ENCODE measurements around the gene SLC38A7.
"Not testable (repeated sequence)": the region's sequence is repeated elsewhere in the genome, so short reads cannot be mapped to it uniquely, and the experiment has no call there.

Gene SLC38A7

DNA sequence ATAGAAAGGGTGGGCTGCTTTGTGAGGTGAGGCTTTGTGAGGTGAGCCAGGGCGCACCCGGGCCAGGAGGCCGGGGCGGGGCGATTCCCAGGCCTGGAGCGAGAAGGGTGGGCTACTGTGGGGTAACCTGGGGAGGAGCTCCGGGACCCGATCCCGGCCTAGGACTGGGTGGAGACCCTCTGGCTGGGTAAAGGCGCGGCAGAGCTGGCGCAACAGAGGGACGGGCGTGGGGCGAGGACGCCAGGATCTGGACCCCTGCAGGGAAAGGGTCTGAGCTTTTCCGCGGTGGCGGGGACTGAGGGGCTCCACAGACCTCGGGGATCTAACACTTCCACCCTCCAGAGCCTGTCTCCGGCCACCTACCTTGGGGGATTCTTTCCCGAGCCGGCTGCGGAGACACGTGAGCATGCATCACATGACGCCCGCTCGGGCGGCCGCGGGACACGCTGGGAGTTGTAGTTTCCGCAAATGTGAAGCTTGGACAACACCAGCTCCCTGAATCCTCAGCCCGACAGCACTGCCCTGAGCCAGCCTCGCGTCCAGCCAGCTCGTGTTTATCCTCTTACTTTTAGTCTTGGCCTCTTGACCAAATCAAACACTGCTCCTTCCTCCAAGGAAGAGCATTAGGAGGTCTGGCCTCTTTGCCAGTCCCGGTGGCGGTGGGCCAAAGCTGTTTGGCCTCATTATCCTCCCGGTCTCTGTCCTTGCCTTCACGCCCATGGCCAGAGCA lies at the start of gene SLC38A7:
TSS of gene SLC38A7 (minus strand) at position 417 of the 730 bp plus-strand sequence. CDS start 4,644 bp downstream, outside the sequence.
- DNase-seq = peak; percentile 81

GRCh38 chr16:58733671-58734458 lies 49.3 kb upstream of the SLC38A7 start, which contains the start of gene GOT2:
Gene GOT2 (minus strand): TSS chr16:58734316. CDS start chr16:58734228, 88 bp downstream.
- peak; percentile 84 for DNase-seq

GRCh38 chr16:58733248-58733670 lies 48.7 kb upstream of the SLC38A7 start:
- DNase-seq = no peak

GRCh38 chr16:58732545-58733247 lies 48.1 kb upstream of the SLC38A7 start:
- no peak for DNase-seq

DNA sequence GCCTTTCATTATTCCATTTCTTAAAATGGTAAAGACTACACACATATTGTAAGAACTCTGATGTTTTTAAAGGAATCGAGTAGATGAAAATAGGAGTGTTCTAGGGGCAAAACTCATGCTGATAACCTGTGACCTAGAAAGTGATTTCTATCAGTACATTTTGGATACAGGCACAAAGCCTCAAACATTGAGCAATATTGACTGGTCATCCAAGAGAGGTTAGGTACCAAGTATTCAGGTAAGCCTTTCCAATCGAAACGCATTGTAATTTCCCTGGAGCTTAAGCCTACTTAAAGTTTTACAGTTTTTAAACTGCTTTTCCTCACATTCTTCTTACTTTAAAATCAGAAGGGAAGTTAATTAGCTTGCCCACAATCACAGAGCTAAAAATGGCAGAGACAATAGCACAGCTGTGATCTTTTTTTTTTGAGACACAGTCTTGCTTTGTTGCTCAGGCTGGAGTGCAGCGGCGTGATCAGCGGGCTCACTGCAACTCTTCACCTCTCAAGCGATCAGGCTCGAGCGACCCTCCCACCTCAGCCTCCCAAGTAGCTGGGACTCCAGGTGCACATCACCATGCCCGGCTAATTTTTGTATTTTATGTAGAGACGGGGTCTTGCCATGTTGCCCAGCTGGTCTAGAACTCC lies 46.3 kb upstream of the SLC38A7 start:
- no peak for DNase-seq

DNA sequence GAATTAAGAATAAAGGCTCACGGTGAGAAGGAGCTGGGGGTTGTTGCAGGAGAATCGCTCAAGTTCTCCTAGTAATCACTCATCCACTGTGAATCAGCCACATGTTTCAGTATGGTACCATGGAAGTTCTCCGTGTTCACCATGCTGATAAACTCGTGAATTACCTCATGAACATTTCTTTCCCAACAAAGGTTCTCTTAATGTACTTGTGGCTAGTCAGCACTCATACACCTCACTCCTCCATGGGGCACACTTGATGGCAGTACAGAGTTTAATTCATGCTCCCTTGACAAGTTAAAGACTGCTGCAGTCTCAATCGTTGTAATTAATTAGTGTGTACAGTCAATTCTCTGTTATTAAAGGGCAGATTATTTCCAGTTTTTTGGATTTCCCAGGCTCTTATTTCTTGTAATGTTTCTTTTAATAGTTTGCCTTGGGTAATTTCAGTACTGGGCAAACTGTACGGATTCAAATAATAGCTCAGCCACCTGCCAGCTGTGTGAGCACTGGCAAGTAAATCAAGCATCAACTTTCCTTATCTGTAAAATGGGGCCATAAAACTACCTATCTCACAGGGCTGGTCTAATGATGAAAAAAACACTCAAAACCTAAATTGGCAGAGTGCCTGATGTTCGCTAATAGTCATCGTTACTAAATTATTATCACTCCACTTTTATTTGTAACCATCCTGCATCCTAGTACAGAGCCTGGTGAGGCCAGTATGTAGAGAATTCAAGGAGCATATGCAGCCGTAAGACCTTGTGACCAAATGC lies 43.4 kb upstream of the SLC38A7 start:
- no peak for DNase-seq

DNA sequence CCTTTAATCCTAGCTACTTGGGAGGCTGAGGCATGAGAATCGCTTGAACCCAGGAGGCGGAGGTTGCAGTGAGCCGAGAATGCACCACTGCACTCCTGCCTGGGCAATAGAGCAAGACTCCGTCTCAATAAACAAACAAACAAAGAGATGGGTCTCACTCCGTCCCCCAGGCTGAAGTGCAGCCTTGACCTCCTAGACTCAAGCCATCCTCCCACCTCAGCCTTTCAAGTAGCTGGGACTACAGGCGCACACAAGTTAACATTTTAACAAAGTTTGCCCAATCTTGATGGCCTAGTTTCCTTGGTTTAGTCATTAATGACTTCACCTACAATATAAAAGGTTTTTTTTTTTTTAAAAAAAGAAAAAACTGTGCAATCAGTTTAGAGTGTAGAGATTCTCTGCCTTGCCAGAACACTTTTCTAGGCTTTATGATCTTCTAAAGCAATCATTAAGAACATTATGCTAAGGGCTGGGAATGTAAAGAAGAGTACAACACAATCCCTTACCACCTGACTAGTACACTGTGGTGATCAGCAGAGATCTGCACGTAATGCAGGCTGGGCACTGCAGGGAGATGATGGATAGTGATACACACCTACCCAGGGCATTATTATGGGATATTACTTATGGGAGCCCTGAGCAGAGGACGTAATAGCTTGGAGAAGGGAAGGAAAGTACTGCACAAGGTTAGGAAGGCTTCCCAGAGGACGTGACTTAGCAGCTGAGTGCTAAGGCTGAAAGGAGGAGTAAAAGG lies 42.6 kb upstream of the SLC38A7 start:
- no peak for DNase-seq

- no peak for DNase-seq
Measured at GRCh38 chr16:58723109-58723508, 38.5 kb upstream of the SLC38A7 start.

GRCh38 chr16:58717994-58718393 lies 33.4 kb upstream of the SLC38A7 start:
- DNase-seq = no peak

- DNase-seq = no peak
Measured at GRCh38 chr16:58716468-58716867, 31.9 kb upstream of the SLC38A7 start.

DNA sequence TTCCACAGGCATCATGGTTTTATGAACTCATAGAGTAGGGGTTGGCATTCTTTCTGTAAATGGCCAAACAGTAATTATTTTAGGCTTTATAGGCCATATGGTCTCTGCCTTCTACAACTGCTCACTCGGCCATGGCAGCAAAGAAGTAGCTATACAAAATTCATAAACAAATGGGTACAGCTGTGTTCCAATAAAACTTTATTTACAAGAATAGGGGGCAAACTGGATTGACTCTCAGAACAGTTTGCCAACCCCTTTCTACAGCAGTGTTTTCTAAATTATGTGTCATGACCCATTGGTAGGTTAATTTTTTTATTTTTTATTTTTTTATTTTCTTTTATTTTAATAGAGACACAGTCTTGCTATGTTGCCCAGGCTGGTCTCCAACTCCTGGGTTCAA lies 29.2 kb upstream of the SLC38A7 start:
- no peak for DNase-seq

DNA sequence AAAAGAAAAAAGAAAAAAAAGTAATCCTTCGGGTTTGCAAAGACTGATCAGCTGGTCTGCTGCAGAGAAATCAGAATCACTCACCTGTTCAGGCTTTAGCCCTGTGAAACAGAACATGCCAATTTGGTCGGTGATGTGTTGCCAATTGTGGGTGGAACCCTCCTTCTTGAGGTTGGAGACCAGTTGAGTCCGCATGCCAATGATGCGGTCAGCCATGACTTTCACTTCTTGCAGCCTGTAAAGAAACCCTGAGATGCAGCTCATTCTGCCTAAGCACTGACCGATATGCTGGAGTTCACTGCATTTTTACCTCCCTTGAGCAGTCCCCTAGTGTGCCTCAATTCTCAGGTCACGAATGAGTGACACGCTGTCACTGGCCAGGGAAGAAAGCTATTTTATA lies 24.8 kb upstream of the SLC38A7 start:
- DNase-seq = no peak

GRCh38 chr16:58699151-58699550 lies 14.6 kb upstream of the SLC38A7 start:
- no peak for DNase-seq

- no peak for DNase-seq
Measured at GRCh38 chr16:58695368-58695767, 10.8 kb upstream of the SLC38A7 start.

GRCh38 chr16:58692450-58692849 lies 7.9 kb upstream of the SLC38A7 start:
- no peak for DNase-seq

DNA sequence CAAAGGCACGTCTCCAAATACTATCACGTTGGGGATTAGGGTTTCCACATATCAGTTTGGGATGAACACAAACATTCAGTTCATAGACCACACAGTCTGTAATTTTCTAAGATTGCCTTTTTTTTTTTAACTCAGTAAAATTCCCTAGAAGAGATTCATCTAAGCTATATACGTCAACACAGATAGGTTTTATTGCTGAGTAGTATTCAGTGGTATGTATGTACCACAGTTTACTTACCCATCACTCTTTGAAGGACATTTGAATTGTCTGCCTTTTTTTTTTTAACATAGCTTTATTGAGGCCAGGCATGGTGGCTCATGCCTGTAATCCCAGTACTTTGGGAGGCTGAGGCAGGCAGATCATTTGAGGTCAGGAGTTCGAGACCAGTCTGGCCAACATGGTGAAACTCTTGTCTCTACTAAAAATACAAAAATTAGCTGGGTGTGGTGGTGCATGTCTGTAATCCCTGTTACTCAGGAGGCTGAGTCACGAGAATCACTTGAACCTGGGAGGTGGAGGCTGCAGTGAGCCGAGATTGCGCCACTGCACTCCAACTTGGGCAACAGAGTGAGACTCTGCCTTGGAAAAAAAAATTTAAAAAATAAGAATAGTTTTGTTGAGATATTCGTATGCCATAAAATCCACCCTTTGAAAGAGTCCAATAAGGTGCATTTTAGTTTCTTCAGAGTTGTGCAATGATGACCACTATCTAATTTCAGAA lies 2.6 kb upstream of the SLC38A7 start:
- not testable (repeated sequence) for DNase-seq

- DNase-seq = no peak
Measured at GRCh38 chr16:58685084-58685449, 497 bp upstream of the SLC38A7 start.

DNA sequence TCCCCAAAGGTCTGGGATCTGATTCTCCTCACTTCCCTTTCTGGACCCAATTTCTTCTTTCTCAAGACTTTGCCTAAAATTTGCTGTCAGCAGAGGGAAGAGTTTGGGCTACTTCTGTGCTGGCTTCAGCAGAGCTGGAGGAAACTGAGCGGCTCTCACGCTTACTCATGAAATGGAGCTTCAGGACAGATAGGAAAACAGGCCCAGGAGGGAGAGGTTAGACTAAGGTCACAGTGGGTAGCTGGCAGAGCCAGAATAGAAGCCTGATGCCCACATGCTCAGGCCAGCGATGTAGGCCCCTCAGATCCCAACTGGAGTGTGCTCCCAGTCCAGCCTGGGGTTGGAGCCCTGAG lies 593 bp downstream of the SLC38A7 start:
- DNase-seq = no peak

DNA sequence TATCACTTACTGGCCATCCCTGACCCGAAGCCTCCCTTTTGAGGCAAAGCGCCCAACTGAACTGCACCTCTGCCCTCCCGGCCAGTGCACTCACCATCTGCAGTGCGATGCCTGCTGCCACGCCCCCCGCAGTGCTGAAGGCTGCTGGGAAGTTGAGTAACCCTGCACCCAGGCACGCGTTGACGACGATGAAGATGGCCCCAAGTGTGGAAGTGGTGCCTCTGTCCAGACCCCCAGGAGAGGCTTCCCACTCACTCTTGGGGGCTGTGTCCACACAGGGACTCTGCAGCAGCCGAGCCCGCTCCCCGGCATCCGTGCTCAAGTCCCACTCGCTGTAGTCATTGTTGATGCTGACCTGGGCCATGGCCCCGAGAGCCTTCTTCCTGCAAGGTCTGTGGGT lies 4.8 kb downstream of the SLC38A7 start:
- no peak for DNase-seq

GRCh38 chr16:58678716-58679115 lies 5.9 kb downstream of the SLC38A7 start:
- no peak for DNase-seq

GRCh38 chr16:58678269-58678668 lies 6.3 kb downstream of the SLC38A7 start:
- no peak for DNase-seq
